Measurements from ENCODE around the gene SEMA3A.

The SEMA3A gene

DNA sequence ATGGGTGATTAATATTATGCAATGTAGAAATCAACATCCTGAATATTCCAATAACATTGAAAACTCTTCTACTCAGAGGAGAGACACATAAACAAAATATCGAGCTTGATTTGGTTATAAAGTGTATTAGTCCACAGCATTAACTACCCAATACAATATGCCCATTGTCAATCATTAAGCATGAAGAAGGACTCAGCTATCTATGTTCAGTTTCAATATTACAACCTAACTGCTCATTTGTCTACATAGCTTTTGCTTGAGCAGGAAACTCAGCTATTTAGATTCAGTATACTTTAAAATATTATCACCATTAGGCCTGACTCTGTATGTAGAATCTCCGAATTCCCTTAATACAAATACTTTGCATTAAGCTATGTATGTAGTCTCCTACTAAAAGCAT is 262.6 kb downstream of the SEMA3A start:
- no peak for DNase-seq (ENCODE audit: low read depth in 2 of 2)

DNA sequence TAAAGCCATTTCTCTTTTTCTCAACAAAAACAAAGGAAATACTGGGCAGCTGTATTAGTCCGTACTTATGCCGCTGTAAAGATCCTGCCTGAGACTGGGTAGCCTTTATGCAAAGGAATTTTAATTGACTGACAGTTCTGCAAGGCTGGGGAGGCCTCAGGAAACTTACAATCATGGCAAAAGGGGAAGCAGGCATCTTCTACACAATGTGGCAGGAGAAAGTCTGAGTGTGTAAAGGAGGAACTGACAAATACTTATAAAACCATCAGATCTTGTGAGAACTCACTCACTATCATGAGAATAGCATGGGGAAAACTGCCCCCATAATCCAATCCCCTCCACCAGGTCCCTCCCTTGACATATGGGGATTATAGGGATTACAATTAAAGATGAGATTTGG is 264.3 kb downstream of the SEMA3A start:
- no peak for DNase-seq (ENCODE audit: low read depth in 2 of 2)

DNA sequence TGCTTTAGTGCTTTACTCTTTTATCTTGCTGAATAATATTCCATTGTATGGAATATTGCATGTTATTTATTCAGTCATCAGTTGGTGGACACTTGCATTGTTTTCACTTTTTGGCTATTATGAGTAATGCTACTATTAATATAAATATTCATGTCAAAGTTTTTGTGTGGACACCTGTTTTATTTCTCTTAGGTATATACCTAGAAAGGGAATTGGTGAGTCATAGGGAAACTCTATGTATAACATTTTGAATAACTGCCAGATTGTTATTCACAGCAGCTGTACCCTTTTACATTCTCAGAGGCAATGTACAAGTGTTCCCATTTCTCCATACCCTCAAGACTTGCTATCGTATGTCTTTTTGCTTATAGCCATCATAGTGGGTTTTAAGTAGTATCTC is 268.7 kb downstream of the SEMA3A start:
- DNase-seq (ENCODE audit: low read depth in 2 of 2) = no peak

- DNase-seq (ENCODE audit: low read depth in 2 of 2) = no peak
These were observed 272.5 kb downstream of the SEMA3A start for GRCh38 chr7:83921941-83922607.

DNA sequence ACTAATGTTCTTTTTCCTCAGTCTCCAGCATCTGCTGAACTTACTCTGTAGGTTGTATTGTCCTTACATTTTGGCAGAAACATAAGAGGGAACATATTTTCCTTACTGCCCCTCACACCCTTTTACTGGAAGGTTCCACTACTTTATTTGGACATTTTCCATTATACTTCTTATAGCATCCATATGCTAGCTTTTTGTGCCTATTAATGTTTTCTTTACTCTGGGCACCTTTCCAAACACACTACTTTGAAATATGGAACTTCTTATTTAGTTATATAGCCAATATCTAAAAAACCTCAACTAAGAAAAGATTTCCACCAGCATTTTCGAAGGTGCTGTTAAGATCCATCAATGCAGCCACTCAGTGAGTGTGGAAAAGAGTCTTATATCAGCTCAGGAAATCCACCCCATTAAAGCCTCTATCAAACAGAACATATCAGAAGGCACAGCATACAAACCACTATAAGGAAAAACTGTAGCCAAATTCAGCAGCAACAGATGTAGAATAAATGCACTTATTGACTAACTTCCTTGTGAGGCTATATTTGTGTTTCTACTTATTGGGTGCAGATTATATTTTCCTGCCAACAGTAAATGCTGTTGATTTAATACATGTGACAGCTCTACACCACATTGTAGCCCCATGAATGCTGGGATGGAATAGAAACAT is 273.2 kb downstream of the SEMA3A start:
- DNase-seq (ENCODE audit: low read depth in 2 of 2) = no peak

DNA sequence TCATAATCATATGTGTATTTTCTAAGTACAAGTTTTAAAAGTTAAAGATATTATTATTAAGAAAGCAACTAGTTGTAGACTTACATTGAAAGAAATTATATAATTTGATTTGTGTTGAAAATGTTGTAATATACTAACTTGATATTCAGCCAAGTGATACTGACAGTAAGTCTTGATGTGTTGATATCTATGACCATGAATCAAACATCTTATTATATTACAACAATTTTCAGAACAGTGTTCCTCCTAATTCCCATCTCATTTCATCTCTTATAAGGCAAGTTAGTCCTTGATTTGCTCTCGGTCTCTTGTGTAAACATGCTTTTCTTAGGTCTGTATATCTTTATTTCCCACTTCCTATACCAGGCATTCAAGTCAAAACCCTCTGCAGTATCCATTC is 276.4 kb downstream of the SEMA3A start:
- no peak for DNase-seq (ENCODE audit: low read depth in 2 of 2)

DNA sequence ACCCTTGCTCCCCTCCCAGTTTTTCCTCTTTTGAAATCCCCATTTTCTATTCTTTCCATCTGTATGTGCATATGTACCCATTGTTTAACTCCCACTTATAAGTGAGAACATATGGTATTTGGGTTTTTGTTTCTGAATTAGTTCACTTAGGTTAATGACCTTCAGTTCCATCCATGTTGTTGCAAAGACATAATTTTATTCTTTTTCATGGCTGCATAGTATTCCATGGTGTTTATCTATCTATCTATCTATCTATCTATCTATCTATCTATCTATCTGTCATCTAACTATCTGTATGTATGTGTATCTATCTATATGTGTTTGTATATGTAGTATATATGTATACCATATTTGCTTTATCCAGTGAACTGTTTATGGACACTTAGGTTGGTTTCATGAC is 281.4 kb downstream of the SEMA3A start:
- DNase-seq (ENCODE audit: low read depth in 2 of 2) = no peak

- DNase-seq (ENCODE audit: low read depth in 2 of 2) = no peak
These were observed 286.1 kb downstream of the SEMA3A start for GRCh38 chr7:83908526-83908925.

Data from stimulated activated CD8-positive, alpha-beta memory T cell treated with anti-CD3 and anti-CD28 coated beads, Interleukin-2, amount 100 ng/mL, for 1 hour (primary cell).